B cell (primary cell): Measurements from ENCODE around the gene CDYL.

ENCODE experiments used
- CTCF ChIP-seq: fragments of 200-600 bp; IDR thresholded peaks from one replicate; pipeline ENCODE4 v1.8.0; 2022; ENCODE audit warnings: antibody characterized with exemption, mild to moderate bottlenecking
- EZH2 ChIP-seq: IDR thresholded peaks from 2 replicates; pipeline ENCODE4 v1.6.1; 2012; ENCODE audit warnings: borderline replicate concordance, low read depth, mild to moderate bottlenecking, moderate library complexity, low read length; ENCODE audit not compliant: insufficient read depth, poor library complexity, severe bottlenecking

DNA sequence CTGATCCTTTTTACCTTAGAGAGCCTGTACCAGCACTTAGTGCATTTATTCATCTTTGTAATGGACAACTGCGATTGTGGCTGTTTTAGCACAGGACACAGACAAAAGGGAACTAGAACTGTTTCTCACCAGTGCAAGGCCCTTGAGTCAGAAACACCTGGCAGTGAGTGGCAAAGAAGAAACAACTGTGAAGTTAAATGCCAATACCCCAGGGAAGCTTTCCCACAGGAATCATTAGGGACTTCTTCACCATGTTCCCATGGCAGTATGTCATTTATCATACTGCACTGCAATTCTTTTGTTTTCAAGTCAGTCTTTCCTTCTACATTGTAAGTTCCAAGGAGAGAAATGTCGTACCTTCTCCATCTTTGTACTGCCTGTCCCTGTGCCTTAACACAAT, 28.6 kb upstream of the CDYL start:
- TF ChIP-seq CTCF (no peak), EZH2 (no peak)
